GM18519 (cell line): ENCODE data around the gene MYOD1.

Experiments used
- ATAC-seq: cut with Tn5 transposase; IDR thresholded peaks from one replicate; pipeline ENCODE4 v1.9.1; 2021; ENCODE audit warnings: mild to moderate bottlenecking, moderate library complexity; ENCODE audit not compliant: unreplicated experiment, low FRiP score

MYOD1 gene

DNA sequence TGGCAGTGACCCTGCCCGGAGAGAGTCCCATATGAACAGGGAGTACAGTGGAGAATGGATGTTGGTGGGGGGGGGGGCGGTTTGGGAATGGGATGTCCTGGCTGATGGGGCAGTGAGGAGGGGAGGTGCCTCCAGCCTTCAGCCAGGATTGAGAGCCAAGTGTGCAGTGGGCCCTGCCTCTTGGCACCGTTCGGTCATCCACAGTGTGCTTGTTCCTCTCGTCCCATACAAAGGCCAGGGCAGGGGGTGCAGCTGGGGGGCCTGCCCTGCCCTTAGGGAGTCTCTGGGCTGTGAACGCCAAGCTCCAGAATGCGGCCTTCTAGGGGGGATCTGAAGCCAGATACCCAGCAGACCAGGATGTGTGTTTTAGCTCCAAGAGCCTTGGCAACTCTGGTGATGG is 49.2 kb downstream of the MYOD1 start:
- ATAC-seq = no peak

DNA sequence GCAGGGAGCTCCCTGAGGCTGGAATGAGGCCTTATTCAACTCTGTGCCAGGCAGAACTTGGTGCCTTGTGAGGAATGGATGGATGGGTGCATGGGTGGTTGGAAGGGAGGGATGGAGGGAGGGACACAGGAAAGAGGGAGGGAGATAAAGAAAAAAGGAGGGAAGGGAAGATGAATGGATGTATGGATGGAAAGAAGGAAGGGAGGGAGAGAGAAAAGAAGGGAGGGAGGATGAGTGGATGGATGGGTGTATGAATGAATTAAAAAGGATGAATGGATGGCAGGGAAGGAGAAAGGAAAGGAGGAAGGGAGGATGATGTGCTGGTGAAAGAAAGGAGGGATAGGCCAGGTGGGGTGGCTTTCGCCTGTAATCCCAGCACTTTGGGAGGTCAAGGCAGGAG is 49.8 kb downstream of the MYOD1 start:
- ATAC-seq = no peak

DNA sequence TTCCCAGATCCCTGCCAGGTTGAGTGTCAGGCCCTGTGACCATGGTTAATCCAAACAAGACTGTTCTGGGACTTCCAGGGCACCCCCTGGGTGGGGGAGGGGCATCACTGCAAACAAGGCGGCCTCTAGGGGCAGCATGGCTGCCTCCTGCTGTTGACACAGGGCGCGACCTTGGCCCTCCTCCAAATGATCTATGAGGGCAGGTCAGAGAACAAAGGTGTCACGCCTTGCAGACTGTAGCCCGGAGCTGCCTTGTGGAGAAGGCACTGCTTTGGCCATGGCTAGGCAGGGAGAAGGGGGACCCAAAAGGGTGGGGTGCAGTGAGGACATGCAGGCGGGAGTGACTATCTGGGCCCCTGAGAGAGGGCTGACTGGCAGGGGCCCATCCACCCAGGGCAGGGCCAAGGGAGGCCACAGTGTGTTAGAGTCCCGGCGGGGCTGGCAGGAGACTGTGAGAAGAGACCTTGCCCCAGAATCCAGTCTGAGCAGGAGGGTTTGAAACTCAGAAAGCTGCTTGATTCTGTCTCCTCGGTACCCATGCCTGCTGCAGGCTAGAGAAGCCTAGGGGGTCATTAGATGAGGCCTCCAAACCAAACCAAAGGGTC is 50.8 kb downstream of the MYOD1 start:
- ATAC-seq = no peak

- no peak for ATAC-seq
These were observed 51.5 kb downstream of the MYOD1 start for GRCh38 chr11:17770917-17771316.

DNA sequence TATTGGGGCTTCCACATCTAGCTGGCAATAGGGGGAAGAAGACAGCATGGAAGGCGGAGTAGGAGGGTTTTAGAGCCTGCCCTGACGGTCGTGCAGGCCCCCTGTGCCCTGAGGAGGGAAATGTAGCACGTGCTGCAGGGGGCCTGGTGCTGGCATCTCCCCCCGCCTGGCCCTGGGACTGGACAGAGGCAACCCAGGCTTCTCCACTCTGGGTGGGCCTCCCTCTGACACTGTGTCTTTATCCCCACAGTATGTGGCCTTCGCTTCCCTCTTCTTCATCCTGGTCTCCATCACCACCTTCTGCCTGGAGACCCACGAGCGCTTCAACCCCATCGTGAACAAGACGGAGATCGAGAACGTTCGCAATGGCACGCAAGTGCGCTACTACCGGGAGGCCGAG is 52.0 kb downstream of the MYOD1 start:
- no peak for ATAC-seq
